Adrenal gland (tissue), 5 donors: ENCODE measurements around the gene EI24.

Source experiments
- POLR2A ChIP-seq, 2 donors: fragments of 450-650 bp; IDR thresholded peaks; one replicate each; pipeline ENCODE4 v1.6.1; 2017; ENCODE audit warnings: antibody characterized with exemption in 2 of 2, mild to moderate bottlenecking in 2 of 2, moderate library complexity in 1 of 2
- TF ChIP-seq, protein P1 (sequence below), 6 experiments: fragments of 450-650 bp in 4 of 6; fragments of 200-600 bp in 2 of 6; sonication (generic) in 1 of 6; IDR thresholded peaks; 1 replicate in 5 of 6; 2 replicates in 1 of 6; pipeline versions ENCODE4 v1.5.1 to v1.8.0; 2016 to 2021; ENCODE audit warnings: antibody characterized with exemption in 6 of 6, mild to moderate bottlenecking in 2 of 6, moderate library complexity in 1 of 6
- donor health status: DM: no; HTN: no; CAD: no.

DNA sequence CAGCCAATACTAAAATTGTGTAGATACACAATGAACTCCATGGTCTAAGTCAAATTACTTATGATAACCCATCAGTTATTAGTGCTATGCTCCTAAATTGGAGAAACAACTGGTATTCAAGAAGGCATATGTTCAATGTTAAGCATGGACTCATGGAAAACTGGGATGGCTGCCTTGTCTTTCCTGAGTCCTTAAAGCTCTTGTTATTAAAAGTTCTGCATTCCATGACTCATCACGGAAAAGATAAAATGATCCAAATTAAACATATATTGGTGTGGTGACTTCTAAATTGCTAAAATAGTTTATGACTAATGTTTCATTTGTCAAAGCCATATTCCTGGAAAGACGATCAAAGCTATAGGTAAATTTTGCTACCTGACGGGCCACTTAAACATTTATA lies 9.4 kb upstream of the EI24 start:
- no peak for TF ChIP-seq POLR2A (IDR thresholded peaks at IDR 0.05)
- TF ChIP-seq, protein P1, sequence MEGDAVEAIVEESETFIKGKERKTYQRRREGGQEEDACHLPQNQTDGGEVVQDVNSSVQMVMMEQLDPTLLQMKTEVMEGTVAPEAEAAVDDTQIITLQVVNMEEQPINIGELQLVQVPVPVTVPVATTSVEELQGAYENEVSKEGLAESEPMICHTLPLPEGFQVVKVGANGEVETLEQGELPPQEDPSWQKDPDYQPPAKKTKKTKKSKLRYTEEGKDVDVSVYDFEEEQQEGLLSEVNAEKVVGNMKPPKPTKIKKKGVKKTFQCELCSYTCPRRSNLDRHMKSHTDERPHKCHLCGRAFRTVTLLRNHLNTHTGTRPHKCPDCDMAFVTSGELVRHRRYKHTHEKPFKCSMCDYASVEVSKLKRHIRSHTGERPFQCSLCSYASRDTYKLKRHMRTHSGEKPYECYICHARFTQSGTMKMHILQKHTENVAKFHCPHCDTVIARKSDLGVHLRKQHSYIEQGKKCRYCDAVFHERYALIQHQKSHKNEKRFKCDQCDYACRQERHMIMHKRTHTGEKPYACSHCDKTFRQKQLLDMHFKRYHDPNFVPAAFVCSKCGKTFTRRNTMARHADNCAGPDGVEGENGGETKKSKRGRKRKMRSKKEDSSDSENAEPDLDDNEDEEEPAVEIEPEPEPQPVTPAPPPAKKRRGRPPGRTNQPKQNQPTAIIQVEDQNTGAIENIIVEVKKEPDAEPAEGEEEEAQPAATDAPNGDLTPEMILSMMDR (IDR thresholded peaks at IDR 0.05) = no peak
